Ishikawa (cell line): ENCODE results near the gene RASIP1.

ENCODE experiments used
- CEBPB ChIP-seq: IDR thresholded peaks from 2 replicates; pipeline ENCODE4 v1.6.1; 2012
- CREB1 ChIP-seq: IDR thresholded peaks from 2 replicates; pipeline ENCODE4 v1.6.1; 2012; ENCODE audit warnings: low read depth
- EGR1 ChIP-seq: IDR thresholded peaks from 2 replicates; pipeline ENCODE4 v1.6.1; 2012
- EP300 ChIP-seq: IDR thresholded peaks from 2 replicates; pipeline ENCODE4 v1.6.1; 2012; ENCODE audit warnings: borderline replicate concordance
- FOXM1 ChIP-seq: IDR thresholded peaks from 2 replicates; pipeline ENCODE4 v1.6.1; 2012; ENCODE audit warnings: low read depth, borderline replicate concordance
- NFIC ChIP-seq: IDR thresholded peaks from 2 replicates; pipeline ENCODE4 v1.6.1; 2012
- RAD21 ChIP-seq: IDR thresholded peaks from 2 replicates; pipeline ENCODE4 v1.6.1; 2012; ENCODE audit warnings: low read depth
- TCF12 ChIP-seq: IDR thresholded peaks from 2 replicates; pipeline ENCODE4 v1.6.1; 2012; ENCODE audit warnings: low read depth
- TEAD4 ChIP-seq: IDR thresholded peaks from 2 replicates; pipeline ENCODE4 v1.6.1; 2012
- YY1 ChIP-seq: IDR thresholded peaks from 2 replicates; pipeline ENCODE4 v1.6.1; 2012; ENCODE audit warnings: low read depth
- TF ChIP-seq, protein P1 (sequence below): IDR thresholded peaks from 2 replicates; pipeline ENCODE4 v1.6.1; 2012

DNA sequence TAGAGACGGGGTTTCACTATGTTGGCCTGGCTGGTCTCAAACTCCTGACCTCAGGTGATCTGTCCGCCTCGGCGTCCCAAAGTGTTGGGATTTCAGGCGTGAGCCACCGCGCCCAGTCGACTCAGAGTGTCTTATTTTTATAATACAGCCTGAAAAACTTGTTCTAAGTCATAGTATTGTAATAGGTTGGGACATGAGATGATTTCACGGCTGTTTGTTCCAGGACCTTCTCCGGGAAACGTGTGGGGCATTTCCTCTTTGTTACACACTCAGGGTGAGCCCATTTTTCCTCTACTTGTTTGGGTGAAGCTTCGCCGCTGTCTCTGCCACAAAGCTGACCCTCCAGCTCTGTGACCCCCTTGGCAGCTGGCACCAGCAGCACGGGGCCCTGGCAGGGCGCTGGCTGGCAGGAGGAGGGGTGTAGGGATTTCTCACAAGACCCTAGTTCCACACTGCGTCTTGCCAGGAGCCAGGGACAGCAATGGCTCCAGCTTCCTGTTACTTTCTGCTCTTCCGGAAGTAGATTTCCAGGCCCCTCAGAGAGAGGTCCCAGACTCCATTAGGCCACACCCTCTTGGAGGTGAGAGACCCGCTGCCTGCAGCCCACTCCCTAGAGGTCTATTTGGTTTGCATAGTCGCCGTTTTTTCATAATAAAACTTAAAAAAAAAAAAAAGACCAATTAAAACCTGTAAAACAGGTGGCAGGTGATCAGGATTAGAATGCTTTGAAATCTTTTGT is 30.5 kb upstream of the RASIP1 start:
- TF ChIP-seq YY1 (no peak), EP300 (no peak), TEAD4 (no peak), CREB1 (no peak), NFIC (no peak), RAD21 (no peak), EGR1 (no peak), TCF12 (no peak), FOXM1 (no peak), CEBPB (no peak)
- TF ChIP-seq, protein P1, sequence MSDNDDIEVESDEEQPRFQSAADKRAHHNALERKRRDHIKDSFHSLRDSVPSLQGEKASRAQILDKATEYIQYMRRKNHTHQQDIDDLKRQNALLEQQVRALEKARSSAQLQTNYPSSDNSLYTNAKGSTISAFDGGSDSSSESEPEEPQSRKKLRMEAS: no peak
